Neural cell (in vitro differentiated cells): ENCODE measurements around the gene LIMCH1. TPM values are rescaled to one million over a fixed set of nuclear protein-coding genes. Genes with fewer than 3 reads are reported as not detected.

ENCODE experiments used
- H2AFZ ChIP-seq: fragments of 200-600, 300-800 bp; sonication (generic), shearing (Covaris generic); 2 replicates; pipeline ENCODE4 v1.6.0; 2014; ENCODE audit warnings: low read depth, mild to moderate bottlenecking, antibody characterized with exemption, low read length, moderate library complexity
- H3F3A ChIP-seq: fragments of 200-600 bp; shearing (Covaris generic); 2 replicates; pipeline ENCODE4 v1.6.1; 2016; ENCODE audit warnings: mild to moderate bottlenecking, moderate library complexity, mixed read lengths, antibody characterized with exemption, low read length; ENCODE audit not compliant: insufficient read depth, poor library complexity, severe bottlenecking
- H3K27ac ChIP-seq: fragments of 200-600, 300-800 bp; sonication (generic), shearing (Covaris generic); 2 replicates; pipeline ENCODE4 v1.5.1; 2014; ENCODE audit warnings: mild to moderate bottlenecking, low read length, moderate library complexity
- H3K27me3 ChIP-seq: fragments of 300-800, 200-600 bp; sonication (generic), shearing (Covaris generic); 2 replicates; pipeline ENCODE4 v1.6.0; 2014; ENCODE audit warnings: mild to moderate bottlenecking, low read depth, low read length, moderate library complexity; ENCODE audit not compliant: insufficient read depth
- H3K36me3 ChIP-seq: fragments of 300-800, 200-600 bp; sonication (generic), shearing (Covaris generic); 2 replicates; pipeline ENCODE4 v1.5.1; 2014; ENCODE audit warnings: mild to moderate bottlenecking, antibody characterized with exemption, low read length, moderate library complexity; ENCODE audit not compliant: insufficient read depth
- H3K4me2 ChIP-seq: fragments of 300-800, 200-600 bp; sonication (generic), shearing (Covaris generic); 2 replicates; pipeline ENCODE4 v1.6.0; 2014; ENCODE audit warnings: mild to moderate bottlenecking, low read length
- H3K4me3 ChIP-seq: fragments of 300-800, 200-600 bp; sonication (generic), shearing (Covaris generic); 2 replicates; pipeline ENCODE4 v1.5.1; 2014; ENCODE audit warnings: mild to moderate bottlenecking, low read length, moderate library complexity
- H3K79me2 ChIP-seq: fragments of 200-600 bp; shearing (Covaris generic); replicated peaks from 2 replicates; pipeline ENCODE4 v1.6.0; 2014; ENCODE audit warnings: mild to moderate bottlenecking, low read length, moderate library complexity; ENCODE audit not compliant: insufficient read depth
- H3K9ac ChIP-seq: fragments of 300-800, 200-600 bp; sonication (generic), shearing (Covaris generic); 2 replicates; pipeline ENCODE4 v1.6.1; 2016; ENCODE audit warnings: mild to moderate bottlenecking, low read length, mixed read lengths
- H3K9me2 ChIP-seq: fragments of 200-600 bp; shearing (Covaris generic); 2 replicates; pipeline ENCODE4 v1.6.1; 2016; ENCODE audit warnings: mild to moderate bottlenecking, low read length, mixed read lengths; ENCODE audit not compliant: insufficient read depth
- H3K9me3 ChIP-seq: fragments of 200-600, 300-800 bp; sonication (generic), shearing (Covaris generic); 2 replicates; pipeline ENCODE4 v1.6.1; 2016; ENCODE audit warnings: mild to moderate bottlenecking, mixed run types, low read length, moderate library complexity, mixed read lengths
- H4K20me1 ChIP-seq: fragments of 200-600 bp; shearing (Covaris generic); 2 replicates; pipeline ENCODE4 v1.6.1; 2016; ENCODE audit warnings: mild to moderate bottlenecking, mixed run types; ENCODE audit not compliant: insufficient read depth
- EP300 ChIP-seq: fragments of 450-650 bp; conservative IDR thresholded peaks from 2 replicates; pipeline ENCODE4 v1.6.1; 2014; ENCODE audit warnings: antibody characterized with exemption, mild to moderate bottlenecking, moderate library complexity; ENCODE audit not compliant: poor library complexity, severe bottlenecking
- EZH2 ChIP-seq: fragments of 200-600, 300-800 bp; shearing (Covaris generic), sonication (generic); IDR thresholded peaks from 2 replicates; pipeline ENCODE4 v1.6.1; 2014; ENCODE audit warnings: antibody characterized with exemption, low read length, borderline replicate concordance, mild to moderate bottlenecking; ENCODE audit not compliant: insufficient read depth, poor library complexity, severe bottlenecking
- MXI1 ChIP-seq: fragments of 450-650 bp; conservative IDR thresholded peaks from 2 replicates; pipeline ENCODE4 v1.6.1; 2014; ENCODE audit warnings: antibody characterized with exemption, mild to moderate bottlenecking; ENCODE audit not compliant: poor library complexity, severe bottlenecking
- POLR2AphosphoS5 ChIP-seq: IDR thresholded peaks from 2 replicates; pipeline ENCODE4 v1.6.1; 2012
- RAD21 ChIP-seq: fragments of 450-650 bp; conservative IDR thresholded peaks from 2 replicates; pipeline ENCODE4 v1.6.1; 2014; ENCODE audit warnings: antibody characterized with exemption, mild to moderate bottlenecking, moderate library complexity
- SMC3 ChIP-seq: fragments of 450-650 bp; conservative IDR thresholded peaks from 2 replicates; pipeline ENCODE4 v1.6.1; 2014; ENCODE audit warnings: antibody characterized with exemption, mild to moderate bottlenecking, moderate library complexity; ENCODE audit not compliant: poor library complexity
- TAF1 ChIP-seq: IDR thresholded peaks from 2 replicates; pipeline ENCODE4 v1.6.1; 2012; ENCODE audit warnings: low read depth
- polyA plus RNA-seq: library from polyadenylated mRNA; depleted of rRNA; stranded (reverse); fragments of >200 nt; gene quantifications from 2 replicates; pipeline ENCODE4 v1.2.3, GENCODE V29; 2014
- TF ChIP-seq, protein P1 (sequence below): fragments of 450-650 bp; IDR thresholded peaks from 2 replicates; pipeline ENCODE4 v1.5.1; 2014; ENCODE audit warnings: antibody characterized with exemption, mild to moderate bottlenecking, moderate library complexity; ENCODE audit not compliant: poor library complexity, severe bottlenecking
- TF ChIP-seq, protein P2 (sequence below): IDR thresholded peaks from 2 replicates; pipeline ENCODE4 v1.6.1; 2012; ENCODE audit warnings: borderline replicate concordance

Gene LIMCH1
- polyA plus RNA-seq, 1 donor from 2014 or later, result 9.1 TPM

GRCh38 chr4:41696131-41696530 is 158.2 kb downstream of the LIMCH1 start:
- Histone ChIP-seq H3K4me3 (no peak overlapping the region), H3K27ac (no peak overlapping the region), H3K27me3 (no peaks in the 10 kb centered on the region), H3K9me3 (no peaks in the 10 kb centered on the region), H3K36me3 (no peaks in the 10 kb centered on the region), H3K79me2 (no peaks in the 10 kb centered on the region), H4K20me1 (no peaks in the 10 kb centered on the region), H3K4me2 (no peak overlapping the region), H2AFZ (no peak overlapping the region), H3K9ac (no peak overlapping the region), H3F3A (no peaks in the 10 kb centered on the region), H3K9me2 (no peaks in the 10 kb centered on the region)
- TF ChIP-seq POLR2AphosphoS5 (peak; percentile 41), EZH2 (no peak)

GRCh38 chr4:41696763-41697162 is 158.8 kb downstream of the LIMCH1 start:
- Histone ChIP-seq H3K9ac (no peak overlapping the region), H3K4me2 (no peak overlapping the region), H3K4me3 (no peak overlapping the region), H3K36me3 (no peaks in the 10 kb centered on the region), H4K20me1 (no peaks in the 10 kb centered on the region), H3K9me2 (no peaks in the 10 kb centered on the region), H3F3A (no peaks in the 10 kb centered on the region), H3K79me2 (no peaks in the 10 kb centered on the region), H3K9me3 (no peaks in the 10 kb centered on the region), H3K27ac (no peak overlapping the region), H3K27me3 (no peaks in the 10 kb centered on the region), H2AFZ (no peak overlapping the region)
- TF ChIP-seq, protein P1, sequence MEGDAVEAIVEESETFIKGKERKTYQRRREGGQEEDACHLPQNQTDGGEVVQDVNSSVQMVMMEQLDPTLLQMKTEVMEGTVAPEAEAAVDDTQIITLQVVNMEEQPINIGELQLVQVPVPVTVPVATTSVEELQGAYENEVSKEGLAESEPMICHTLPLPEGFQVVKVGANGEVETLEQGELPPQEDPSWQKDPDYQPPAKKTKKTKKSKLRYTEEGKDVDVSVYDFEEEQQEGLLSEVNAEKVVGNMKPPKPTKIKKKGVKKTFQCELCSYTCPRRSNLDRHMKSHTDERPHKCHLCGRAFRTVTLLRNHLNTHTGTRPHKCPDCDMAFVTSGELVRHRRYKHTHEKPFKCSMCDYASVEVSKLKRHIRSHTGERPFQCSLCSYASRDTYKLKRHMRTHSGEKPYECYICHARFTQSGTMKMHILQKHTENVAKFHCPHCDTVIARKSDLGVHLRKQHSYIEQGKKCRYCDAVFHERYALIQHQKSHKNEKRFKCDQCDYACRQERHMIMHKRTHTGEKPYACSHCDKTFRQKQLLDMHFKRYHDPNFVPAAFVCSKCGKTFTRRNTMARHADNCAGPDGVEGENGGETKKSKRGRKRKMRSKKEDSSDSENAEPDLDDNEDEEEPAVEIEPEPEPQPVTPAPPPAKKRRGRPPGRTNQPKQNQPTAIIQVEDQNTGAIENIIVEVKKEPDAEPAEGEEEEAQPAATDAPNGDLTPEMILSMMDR, result no peak
- TF ChIP-seq EZH2 (no peak), MXI1 (no peak), SMC3 (no peak), POLR2AphosphoS5 (no peak), RAD21 (no peak), TAF1 (no peak), EP300 (no peak)
- TF ChIP-seq, protein P2, sequence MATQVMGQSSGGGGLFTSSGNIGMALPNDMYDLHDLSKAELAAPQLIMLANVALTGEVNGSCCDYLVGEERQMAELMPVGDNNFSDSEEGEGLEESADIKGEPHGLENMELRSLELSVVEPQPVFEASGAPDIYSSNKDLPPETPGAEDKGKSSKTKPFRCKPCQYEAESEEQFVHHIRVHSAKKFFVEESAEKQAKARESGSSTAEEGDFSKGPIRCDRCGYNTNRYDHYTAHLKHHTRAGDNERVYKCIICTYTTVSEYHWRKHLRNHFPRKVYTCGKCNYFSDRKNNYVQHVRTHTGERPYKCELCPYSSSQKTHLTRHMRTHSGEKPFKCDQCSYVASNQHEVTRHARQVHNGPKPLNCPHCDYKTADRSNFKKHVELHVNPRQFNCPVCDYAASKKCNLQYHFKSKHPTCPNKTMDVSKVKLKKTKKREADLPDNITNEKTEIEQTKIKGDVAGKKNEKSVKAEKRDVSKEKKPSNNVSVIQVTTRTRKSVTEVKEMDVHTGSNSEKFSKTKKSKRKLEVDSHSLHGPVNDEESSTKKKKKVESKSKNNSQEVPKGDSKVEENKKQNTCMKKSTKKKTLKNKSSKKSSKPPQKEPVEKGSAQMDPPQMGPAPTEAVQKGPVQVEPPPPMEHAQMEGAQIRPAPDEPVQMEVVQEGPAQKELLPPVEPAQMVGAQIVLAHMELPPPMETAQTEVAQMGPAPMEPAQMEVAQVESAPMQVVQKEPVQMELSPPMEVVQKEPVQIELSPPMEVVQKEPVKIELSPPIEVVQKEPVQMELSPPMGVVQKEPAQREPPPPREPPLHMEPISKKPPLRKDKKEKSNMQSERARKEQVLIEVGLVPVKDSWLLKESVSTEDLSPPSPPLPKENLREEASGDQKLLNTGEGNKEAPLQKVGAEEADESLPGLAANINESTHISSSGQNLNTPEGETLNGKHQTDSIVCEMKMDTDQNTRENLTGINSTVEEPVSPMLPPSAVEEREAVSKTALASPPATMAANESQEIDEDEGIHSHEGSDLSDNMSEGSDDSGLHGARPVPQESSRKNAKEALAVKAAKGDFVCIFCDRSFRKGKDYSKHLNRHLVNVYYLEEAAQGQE, result no peak

GRCh38 chr4:41701983-41702382 is 164.0 kb downstream of the LIMCH1 start:
- no peaks in the 10 kb centered on the region for H4K20me1 ChIP-seq
- H3K9me2 ChIP-seq, result no peaks in the 10 kb centered on the region
- no peaks in the 10 kb centered on the region for H3F3A ChIP-seq
- H3K9ac ChIP-seq, result no peak overlapping the region
- H3K4me3 ChIP-seq, result no peak overlapping the region
- H3K27ac ChIP-seq, result no peak overlapping the region
- H3K36me3 ChIP-seq, result no peaks in the 10 kb centered on the region
- H3K9me3 ChIP-seq, result no peaks in the 10 kb centered on the region
- H3K79me2 ChIP-seq, result no peaks in the 10 kb centered on the region
- no peak overlapping the region for H3K4me2 ChIP-seq
- no peak overlapping the region for H2AFZ ChIP-seq
- H3K27me3 ChIP-seq, result no peaks in the 10 kb centered on the region
- TF ChIP-seq TAF1 (no peak), EZH2 (no peak), MXI1 (no peak), RAD21 (no peak)
- TF ChIP-seq, protein P2, result no peak
